ENCODE measurements around the gene PIAS1.

- no peak for TF ChIP-seq CTCF (IDR thresholded peaks at IDR 0.05)
- TF ChIP-seq POLR2A (IDR thresholded peaks at IDR 0.05), result no peak
Observed at GRCh38 chr15:68038246-68038645, 15.9 kb upstream of the PIAS1 start.
